KOPT-K1 (cell line): Measurements from ENCODE around the gene ADAT3.
"Not testable (repeated sequence)": the region's sequence is repeated elsewhere in the genome, so short reads cannot be mapped to it uniquely, and the experiment has no call there.

Experiments used
- H3K27ac ChIP-seq: fragments of 200-600 bp; sonication (generic); 2 replicates; pipeline ENCODE4 v1.5.1; 2016; ENCODE audit warnings: antibody characterized with exemption, mild to moderate bottlenecking, low read depth, low read length; ENCODE audit not compliant: poor library complexity, severe bottlenecking
- H3K36me3 ChIP-seq: fragments of 200-600 bp; sonication (generic); 2 replicates; pipeline ENCODE4 v1.5.1; 2017; ENCODE audit warnings: antibody characterized with exemption, mild to moderate bottlenecking, low read length, moderate library complexity; ENCODE audit not compliant: insufficient read depth
- H3K9me3 ChIP-seq: fragments of 200-600 bp; sonication (generic); 2 replicates; pipeline ENCODE4 v1.5.1; 2017; ENCODE audit warnings: antibody characterized with exemption, low read length, mild to moderate bottlenecking; ENCODE audit not compliant: insufficient read depth, poor library complexity, severe bottlenecking

ADAT3 gene

DNA sequence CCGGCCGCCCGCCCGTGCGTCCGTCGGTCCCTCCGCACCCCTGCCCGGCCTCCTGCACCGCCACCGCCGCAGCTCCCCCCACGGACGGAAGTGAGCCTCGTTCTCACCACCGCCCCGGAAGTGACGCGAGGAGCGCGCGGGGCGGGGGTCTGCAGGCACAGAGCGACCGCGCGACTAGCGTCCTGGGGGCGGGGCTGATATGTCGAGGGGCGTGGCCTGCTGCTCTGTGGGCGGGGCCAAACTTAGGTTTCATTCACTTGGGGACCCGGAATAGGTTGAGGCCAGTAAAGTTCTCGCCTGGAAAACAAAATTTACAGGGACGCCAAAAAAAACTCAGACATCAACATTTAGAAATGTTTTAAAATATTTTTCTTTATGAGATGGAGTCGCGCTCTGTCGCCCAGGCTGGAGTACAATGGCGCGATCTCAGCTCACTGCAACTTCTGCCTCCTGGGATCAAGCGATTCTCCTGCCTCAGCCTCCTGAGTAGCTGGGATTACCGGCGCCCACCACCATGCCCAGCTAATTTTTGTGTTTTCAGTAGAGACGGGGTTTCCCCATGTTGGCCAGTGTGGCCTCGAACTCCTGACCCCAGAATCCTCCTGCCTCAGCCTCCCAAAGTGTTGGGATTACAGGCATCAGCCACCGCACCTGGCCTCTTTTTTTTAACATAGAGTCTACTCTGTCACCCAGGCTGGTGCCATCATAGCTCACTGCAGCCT is 19.6 kb upstream of the ADAT3 start, which contains the start of gene ABHD17A:
Gene ABHD17A, minus strand, starts transcription at position 99 of the 722 bp plus-strand sequence. CDS start 3,930 bp downstream, outside the sequence.
- H3K9me3 ChIP-seq, H3K36me3 ChIP-seq: not testable (repeated sequence)
- peak within 1 kb of the TSS; percentile 59 for H3K27ac ChIP-seq

DNA sequence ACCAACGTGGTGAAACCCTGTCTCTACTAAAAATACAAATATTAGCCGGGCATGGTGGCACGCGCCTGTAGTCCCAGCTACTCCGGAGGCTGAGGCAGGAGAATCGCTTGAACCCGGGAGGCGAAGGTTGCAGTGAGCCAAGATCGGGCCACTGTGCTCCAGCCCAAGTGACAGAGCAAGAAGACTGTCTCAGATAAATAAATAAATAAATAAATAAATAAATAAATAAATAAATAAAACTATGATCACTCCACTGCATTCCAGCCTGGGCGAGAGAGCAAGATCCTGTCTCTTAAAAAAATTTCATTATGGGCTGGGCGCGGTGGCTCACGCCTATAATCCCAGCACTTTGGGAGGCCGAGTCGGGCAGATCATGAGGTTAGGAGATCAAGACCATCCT is 18.8 kb upstream of the ADAT3 start:
- not testable (repeated sequence) for H3K36me3 ChIP-seq, H3K9me3 ChIP-seq, H3K27ac ChIP-seq

DNA sequence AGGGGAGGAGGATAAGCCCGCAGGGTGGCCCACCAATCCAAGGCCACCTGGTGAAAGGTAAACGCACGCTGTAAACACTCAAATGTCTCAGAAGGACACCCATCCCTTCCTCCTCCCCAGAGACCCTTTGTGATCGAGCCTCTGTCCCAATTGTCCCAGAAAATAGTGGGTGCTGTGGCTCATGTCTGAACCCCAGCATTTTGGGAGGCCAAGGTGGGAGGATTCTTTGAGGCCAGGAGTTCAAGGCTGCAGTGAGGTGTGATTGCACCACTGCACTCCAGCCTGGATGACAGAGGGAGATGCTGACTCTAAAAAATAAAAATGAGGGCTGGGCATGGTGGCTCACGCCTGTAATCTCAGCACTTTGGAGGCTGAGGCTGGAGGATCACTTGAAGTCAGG is 16.8 kb upstream of the ADAT3 start:
- H3K27ac ChIP-seq: no peak overlapping the region
- no peaks in the 10 kb centered on the region for H3K36me3 ChIP-seq

GRCh38 chr19:1889907-1890306 is 15.3 kb upstream of the ADAT3 start:
- H3K9me3 ChIP-seq: no peaks in the 10 kb centered on the region
- H3K27ac ChIP-seq: no peak overlapping the region
- no peaks in the 10 kb centered on the region for H3K36me3 ChIP-seq

More for the DNA sequence above, 16.8 kb upstream of the ADAT3 start:
- H3K9me3 ChIP-seq: no peaks in the 10 kb centered on the region

DNA sequence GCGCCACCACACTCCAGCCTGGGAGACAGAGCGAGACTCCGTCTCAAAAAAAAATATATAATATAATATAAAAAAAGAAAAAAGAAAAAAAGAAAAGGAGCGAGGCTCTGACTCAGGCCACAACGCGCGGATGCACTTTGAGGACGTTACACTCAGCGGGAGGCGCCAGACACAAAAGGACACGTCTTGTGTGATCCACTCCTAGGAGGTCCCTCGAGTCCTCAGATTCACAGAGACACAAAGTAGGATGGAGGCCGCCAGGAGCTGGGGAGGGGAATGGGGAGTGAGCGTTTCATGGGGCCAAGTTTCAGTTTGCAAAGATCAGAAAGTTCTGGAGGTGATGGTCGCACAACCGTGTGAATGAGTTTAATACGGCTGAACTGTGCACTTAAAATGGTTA is 11.4 kb upstream of the ADAT3 start:
- H3K9me3 ChIP-seq: no peaks in the 10 kb centered on the region
- H3K27ac ChIP-seq: no peak overlapping the region
- H3K36me3 ChIP-seq: no peaks in the 10 kb centered on the region

DNA sequence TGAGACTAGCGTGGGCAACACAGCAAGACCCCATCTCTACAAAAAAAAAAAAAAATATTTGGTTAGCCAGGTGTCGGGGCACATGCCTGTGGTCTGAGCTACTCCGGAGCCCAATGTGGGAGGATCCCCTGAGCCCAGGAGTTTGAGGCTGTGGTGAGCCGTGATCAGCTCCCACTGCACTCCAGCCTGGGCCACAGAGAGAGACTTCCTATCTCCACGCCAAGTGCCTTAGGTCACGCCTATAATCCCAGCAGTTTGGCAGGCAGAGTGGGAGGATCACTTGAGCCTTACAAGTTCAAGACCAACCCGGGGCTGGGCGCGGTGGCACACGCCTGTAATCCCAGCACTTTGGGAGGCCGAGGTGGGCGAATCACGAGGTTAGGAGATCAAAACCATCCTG is 8.7 kb upstream of the ADAT3 start:
- H3K27ac ChIP-seq: no peak overlapping the region
- no peaks in the 10 kb centered on the region for H3K36me3 ChIP-seq
- H3K9me3 ChIP-seq: no peaks in the 10 kb centered on the region

GRCh38 chr19:1901940-1902404 is 3.2 kb upstream of the ADAT3 start:
- Histone ChIP-seq H3K36me3 (no peaks in the 10 kb centered on the region), H3K27ac (no peak overlapping the region)

GRCh38 chr19:1902923-1903322 is 2.3 kb upstream of the ADAT3 start:
- Histone ChIP-seq H3K9me3 (no peaks in the 10 kb centered on the region), H3K36me3 (no peaks in the 10 kb centered on the region), H3K27ac (no peak overlapping the region)

More at GRCh38 chr19:1901940-1902404, 3.2 kb upstream of the ADAT3 start:
- no peaks in the 10 kb centered on the region for H3K9me3 ChIP-seq

GRCh38 chr19:1904860-1905109 is 414 bp upstream of the ADAT3 start:
- Histone ChIP-seq H3K9me3 (no peaks in the 10 kb centered on the region), H3K36me3 (no peaks in the 10 kb centered on the region), H3K27ac (peak overlapping the region; percentile 66)

GRCh38 chr19:1905863-1906375 is 720 bp downstream of the ADAT3 start:
- Histone ChIP-seq H3K36me3 (no peaks in the 10 kb centered on the region), H3K27ac (peak overlapping the region; percentile 66), H3K9me3 (no peaks in the 10 kb centered on the region)

- H3K9me3 ChIP-seq: no peaks in the 10 kb centered on the region
- H3K27ac ChIP-seq: no peak overlapping the region
- H3K36me3 ChIP-seq: 0 out of 2 replicates have a peak, but pooled peaks cover 1% of the 10 kb centered on the region
These were observed 1.9 kb downstream of the ADAT3 start for GRCh38 chr19:1906985-1907562.

- Histone ChIP-seq H3K36me3 (peaks cover 8% of the 10 kb centered on the region; the same call in 1 of the 2 replicates), H3K27ac (no peak overlapping the region)
These were observed 2.6 kb downstream of the ADAT3 start for GRCh38 chr19:1907563-1908363.

GRCh38 chr19:1908364-1908678 is 3.1 kb downstream of the ADAT3 start:
- H3K36me3 ChIP-seq: peaks cover 14% of the 10 kb centered on the region; the same call in 1 of the 2 replicates
- H3K9me3 ChIP-seq: no peaks in the 10 kb centered on the region
- H3K27ac ChIP-seq: no peak overlapping the region

More at GRCh38 chr19:1907563-1908363, 2.6 kb downstream of the ADAT3 start:
- no peaks in the 10 kb centered on the region for H3K9me3 ChIP-seq

DNA sequence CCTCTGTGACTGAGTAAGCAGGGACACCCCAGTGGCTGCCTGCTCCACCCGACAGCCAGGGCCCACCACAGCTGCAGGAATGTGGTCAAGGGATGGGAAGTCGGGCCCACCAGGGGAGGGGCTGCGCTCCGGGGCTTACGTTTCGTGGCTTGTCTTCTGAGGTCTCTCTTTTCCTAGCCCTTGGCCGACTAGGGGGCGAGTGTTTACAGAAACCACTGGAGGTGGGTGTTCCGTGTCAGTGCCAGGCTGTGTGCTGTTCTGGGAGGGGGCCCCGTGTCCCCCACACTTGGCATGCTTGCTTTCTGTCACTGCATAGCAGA is 4.5 kb downstream of the ADAT3 start:
- Histone ChIP-seq H3K27ac (no peak overlapping the region), H3K9me3 (no peaks in the 10 kb centered on the region), H3K36me3 (peaks cover 27% of the 10 kb centered on the region)

DNA sequence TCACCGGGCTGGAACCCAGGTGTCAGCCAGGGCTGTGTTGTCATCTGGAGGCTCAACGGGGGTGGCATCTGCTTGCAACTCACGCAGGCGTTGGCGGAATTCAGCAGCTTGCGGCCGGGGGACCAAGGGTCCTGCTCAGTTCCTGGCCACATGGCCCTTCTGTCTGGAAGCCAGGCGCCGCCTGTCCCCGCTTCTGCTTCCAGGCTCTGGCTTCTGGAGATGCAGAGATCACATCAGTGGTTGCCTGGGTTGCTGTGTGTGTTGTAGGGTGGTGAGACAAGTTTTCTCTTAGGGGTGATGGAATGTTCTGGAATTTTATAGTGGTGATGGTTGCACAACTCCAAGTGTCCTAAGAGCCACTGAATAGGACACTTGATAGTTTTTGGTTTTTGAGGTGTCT is 5.0 kb downstream of the ADAT3 start:
- Histone ChIP-seq H3K36me3 (peaks cover 32% of the 10 kb centered on the region), H3K9me3 (no peaks in the 10 kb centered on the region), H3K27ac (no peak overlapping the region)
